HUES6 (cell line): ENCODE data around the gene CCDC33.

Experiments
- H3K27ac ChIP-seq: 2 replicates; pipeline ENCODE4 v1.7.0; 2013; ENCODE audit warnings: low read depth, mild to moderate bottlenecking, low read length, inconsistent platforms
- H3K27me3 ChIP-seq: 2 replicates; pipeline ENCODE4 v1.6.1; 2013; ENCODE audit warnings: low read length; ENCODE audit not compliant: control insufficient read depth, insufficient read depth
- H3K36me3 ChIP-seq: 2 replicates; pipeline ENCODE4 v1.6.1; 2013; ENCODE audit warnings: low read length; ENCODE audit not compliant: control insufficient read depth, insufficient read depth
- H3K4me1 ChIP-seq: 2 replicates; pipeline ENCODE4 v1.6.1; 2013; ENCODE audit warnings: low read length; ENCODE audit not compliant: control insufficient read depth, insufficient read depth
- H3K4me3 ChIP-seq: 2 replicates; pipeline ENCODE4 v1.5.1; 2013; ENCODE audit warnings: low read depth, low read length
- H3K9ac ChIP-seq: one replicate; pipeline ENCODE4 v1.6.1; 2013; ENCODE audit warnings: mild to moderate bottlenecking, low read length
- H3K9me3 ChIP-seq: 2 replicates; pipeline ENCODE4 v1.6.1; 2013; ENCODE audit warnings: low read depth, low read length; ENCODE audit not compliant: control insufficient read depth, insufficient read depth

CCDC33 gene

DNA sequence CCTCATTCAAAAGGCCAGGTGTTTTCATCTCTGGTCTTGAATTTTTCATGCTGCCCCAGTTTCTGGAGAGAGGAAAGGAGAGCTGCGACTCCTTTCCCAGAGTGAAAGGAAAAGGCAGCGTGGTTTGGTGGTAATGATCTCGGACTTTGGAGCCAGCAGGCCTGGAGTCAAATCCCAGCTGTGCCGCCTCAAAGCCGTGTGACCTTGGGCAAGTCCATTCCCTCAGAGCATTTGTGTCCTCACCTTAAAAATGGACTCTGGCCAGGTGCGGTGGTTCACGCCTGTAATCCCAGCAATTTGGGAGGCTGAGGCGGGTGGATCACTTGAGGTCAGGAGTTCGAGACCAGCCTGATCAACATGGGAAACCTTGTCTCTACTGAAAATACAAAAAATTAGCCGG, 4.7 kb upstream of the CCDC33 start:
- H3K27me3 ChIP-seq = peaks cover 31% of the 10 kb centered on the region
- no peak overlapping the region for H3K9ac ChIP-seq
- peaks cover 43% of the 10 kb centered on the region for H3K4me1 ChIP-seq
- H3K36me3 ChIP-seq = no peaks in the 10 kb centered on the region
- no peak overlapping the region for H3K4me3 ChIP-seq
- H3K27ac ChIP-seq = no peak overlapping the region
- no peaks in the 10 kb centered on the region for H3K9me3 ChIP-seq

DNA sequence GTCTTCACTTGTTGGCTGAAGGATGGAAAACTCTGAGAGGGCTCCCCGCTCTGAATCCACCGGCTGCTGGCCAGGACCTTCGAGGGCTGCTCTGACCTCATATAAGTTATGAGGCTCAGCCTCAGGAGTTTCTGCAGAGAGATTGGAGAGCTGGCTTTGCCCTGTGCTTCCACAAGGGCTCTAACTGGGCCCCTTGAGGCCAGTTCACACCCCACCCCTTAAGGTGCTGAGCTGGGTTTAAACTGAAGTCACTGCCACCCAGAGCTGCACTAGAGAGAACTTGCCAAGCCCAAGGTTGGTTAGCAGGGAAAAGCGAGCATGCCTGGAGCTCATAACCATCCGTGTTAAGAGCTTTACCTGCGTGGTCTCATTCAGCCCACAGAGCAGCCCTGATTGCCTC, 2.8 kb upstream of the CCDC33 start:
- H3K4me1 ChIP-seq = peaks cover 33% of the 10 kb centered on the region
- H3K27me3 ChIP-seq = peaks cover 14% of the 10 kb centered on the region
- H3K9me3 ChIP-seq = no peaks in the 10 kb centered on the region
- H3K4me3 ChIP-seq = no peak overlapping the region
- H3K36me3 ChIP-seq = no peaks in the 10 kb centered on the region
- no peak overlapping the region for H3K9ac ChIP-seq
- no peak overlapping the region for H3K27ac ChIP-seq

DNA sequence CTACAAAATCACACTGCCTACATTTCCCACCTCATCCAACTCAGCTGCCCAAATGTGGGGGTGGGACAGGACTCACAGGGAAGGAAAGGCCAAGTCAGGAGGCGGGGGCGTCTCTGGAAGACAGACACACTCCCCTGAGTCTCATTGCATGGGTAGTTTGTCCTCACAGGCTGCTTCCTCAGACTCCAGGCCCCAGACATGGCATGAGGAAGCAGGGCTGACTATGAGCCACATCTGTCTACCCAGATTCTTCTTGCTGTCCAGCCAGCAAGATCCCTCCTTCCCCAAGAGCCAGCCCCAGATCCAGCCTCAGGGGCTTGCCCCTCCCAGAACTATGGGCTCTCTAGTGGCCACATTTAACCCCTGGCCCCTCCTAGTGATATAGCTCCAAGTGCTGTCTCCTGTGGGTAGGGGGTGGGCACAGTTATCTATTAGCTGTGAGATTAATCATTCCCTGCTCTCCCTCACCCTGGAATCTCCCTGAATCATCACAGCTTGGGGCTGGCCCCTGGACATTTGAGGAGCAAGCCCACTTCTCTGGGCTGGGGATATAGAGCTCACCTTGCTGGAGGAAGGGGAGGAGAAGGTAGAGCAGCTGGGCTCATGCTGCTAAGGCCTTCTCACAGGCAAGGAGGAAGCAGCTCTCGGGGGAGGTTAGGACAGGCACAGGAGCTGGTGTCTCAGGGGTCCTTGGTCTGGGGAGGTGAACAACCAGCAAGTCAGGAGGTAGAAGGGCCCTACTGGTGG, 2.1 kb upstream of the CCDC33 start:
- Histone ChIP-seq H3K4me1 (peaks cover 31% of the 10 kb centered on the region; the same call in 1 of the 2 replicates), H3K27me3 (peaks cover 16% of the 10 kb centered on the region; the same call in 1 of the 2 replicates), H3K9ac (no peak overlapping the region), H3K27ac (no peak overlapping the region), H3K4me3 (no peak overlapping the region), H3K36me3 (no peaks in the 10 kb centered on the region), H3K9me3 (no peaks in the 10 kb centered on the region)

DNA sequence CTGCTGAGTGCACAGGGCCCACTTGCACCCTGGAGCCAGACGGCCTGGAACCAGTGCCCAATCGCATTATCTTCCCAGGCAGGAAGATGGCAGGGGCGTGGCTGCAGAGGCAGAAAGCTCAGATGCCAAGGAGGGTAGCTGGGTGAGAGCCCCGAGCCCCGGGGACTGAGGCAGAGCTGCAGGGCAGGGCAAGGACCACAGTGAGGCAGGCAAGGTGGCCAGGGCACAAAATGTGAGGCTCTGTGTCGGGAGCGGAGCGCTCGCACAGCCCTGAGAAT, 1.6 kb upstream of the CCDC33 start:
- Histone ChIP-seq H3K9me3 (no peaks in the 10 kb centered on the region), H3K4me1 (peaks cover 36% of the 10 kb centered on the region; the same call in 1 of the 2 replicates), H3K27ac (no peak overlapping the region), H3K4me3 (no peak overlapping the region), H3K9ac (no peak overlapping the region), H3K27me3 (peaks cover 16% of the 10 kb centered on the region; the same call in 1 of the 2 replicates), H3K36me3 (no peaks in the 10 kb centered on the region)

DNA sequence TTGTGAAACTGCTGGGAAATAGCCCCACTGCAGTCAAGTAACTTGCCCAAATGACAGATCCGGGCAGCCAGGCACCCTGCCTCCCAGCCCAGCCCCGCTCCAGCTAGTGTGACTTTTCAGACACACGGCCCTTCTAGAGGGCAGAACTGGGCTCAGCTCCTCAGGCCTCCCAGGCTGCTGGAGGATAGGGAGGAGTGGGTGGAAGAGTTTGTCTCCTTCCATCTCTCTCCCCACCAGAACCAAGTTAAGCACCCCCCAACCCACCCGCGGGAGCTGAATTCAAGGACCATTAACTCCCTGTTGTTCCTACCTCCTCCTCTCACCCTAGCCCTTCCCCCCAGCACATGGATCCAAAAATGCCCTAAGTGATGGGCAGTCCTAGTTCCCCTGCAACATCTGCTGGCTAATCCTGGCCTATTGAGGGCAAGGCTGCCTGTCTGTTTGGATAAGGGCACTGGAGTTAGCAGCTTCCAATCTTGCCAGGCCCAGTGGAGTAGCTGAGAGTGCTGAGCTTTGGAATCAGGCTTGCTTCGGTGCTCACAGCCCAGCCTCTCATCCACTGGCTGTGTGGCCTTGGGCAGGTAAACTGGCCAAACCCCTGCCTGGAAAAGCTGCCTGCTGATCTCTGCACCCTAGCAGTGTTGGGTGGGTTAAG, 3.1 kb downstream of the CCDC33 start:
- Histone ChIP-seq H3K27me3 (0 out of 2 replicates have a peak, but pooled peaks cover 3% of the 10 kb centered on the region), H3K9ac (no peak overlapping the region)

DNA sequence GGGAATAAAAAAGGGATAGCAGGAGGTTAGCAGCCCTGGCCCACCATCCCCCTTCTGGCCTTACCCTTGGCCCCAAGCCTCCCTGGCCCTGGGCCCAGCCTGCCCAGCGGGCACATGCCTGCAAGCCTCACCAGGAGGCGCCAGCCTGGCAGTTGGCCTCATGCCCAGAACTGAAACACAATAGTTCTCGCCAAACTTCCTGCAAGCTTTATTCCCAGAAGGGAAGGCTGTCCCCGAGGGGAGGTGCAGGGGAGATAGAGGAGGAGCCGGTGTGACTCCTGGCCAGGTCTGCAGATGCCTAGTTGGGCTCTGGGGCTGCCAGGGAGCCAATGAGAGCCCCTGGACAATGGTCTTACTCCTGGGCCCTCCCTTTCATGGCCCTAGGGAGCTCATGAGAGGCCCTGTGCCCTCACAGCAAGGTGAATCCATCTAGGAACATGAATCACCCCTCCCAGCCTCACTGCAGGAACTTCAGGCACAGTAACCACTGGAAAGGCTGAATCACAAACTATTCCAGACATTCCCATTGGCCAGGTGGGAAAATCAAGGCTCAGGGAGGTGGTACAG, 4.0 kb downstream of the CCDC33 start:
- Histone ChIP-seq H3K9ac (no peak overlapping the region), H3K36me3 (no peaks in the 10 kb centered on the region), H3K4me3 (no peak overlapping the region), H3K9me3 (no peaks in the 10 kb centered on the region), H3K27me3 (peaks cover 10% of the 10 kb centered on the region), H3K27ac (no peak overlapping the region), H3K4me1 (peaks cover 48% of the 10 kb centered on the region)

More for the DNA sequence above, 3.1 kb downstream of the CCDC33 start:
- peaks cover 51% of the 10 kb centered on the region; the same call in 1 of the 2 replicates for H3K4me1 ChIP-seq
- no peak overlapping the region for H3K27ac ChIP-seq
- H3K36me3 ChIP-seq = no peaks in the 10 kb centered on the region
- H3K4me3 ChIP-seq = no peak overlapping the region
- no peaks in the 10 kb centered on the region for H3K9me3 ChIP-seq

DNA sequence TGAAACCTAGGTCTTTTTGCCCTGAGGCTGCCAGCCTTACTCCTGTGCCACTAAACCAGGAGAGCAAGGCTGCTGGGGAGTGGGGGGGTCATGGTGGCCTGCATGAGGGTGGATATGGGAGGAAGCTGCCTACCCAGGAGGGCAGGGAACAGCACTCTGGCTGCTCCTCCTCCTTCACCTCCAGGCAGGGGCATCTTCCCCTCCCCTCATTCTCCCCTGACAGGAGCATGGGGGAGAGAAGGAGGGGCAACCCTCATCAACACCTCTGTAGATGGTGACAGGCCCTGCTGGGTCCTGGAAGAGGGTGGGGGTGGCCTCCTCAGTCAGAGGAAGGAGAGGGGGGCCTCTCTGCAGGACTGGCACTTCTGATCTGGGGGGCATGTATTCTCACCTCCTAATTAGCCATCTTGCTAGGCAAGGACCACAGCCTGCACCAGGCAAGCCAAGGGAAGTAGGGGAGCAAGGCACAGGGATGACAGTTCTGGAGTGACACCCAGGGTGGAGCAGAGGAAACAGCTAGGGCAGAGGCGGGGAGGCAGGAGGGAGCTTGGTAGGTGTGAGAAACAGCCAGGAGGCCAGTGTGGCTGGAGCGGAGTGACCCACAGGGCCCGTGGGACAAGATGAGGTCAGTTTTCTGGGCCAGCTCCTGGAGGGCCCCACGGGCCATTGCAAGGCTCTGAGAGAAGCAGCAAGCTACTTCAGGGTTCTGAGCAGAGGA, 4.9 kb downstream of the CCDC33 start:
- H3K27ac ChIP-seq = no peak overlapping the region
- H3K4me1 ChIP-seq = peaks cover 52% of the 10 kb centered on the region
- H3K4me3 ChIP-seq = no peak overlapping the region
- no peaks in the 10 kb centered on the region for H3K36me3 ChIP-seq
- H3K9me3 ChIP-seq = no peaks in the 10 kb centered on the region
- H3K9ac ChIP-seq = no peak overlapping the region
- peaks cover 13% of the 10 kb centered on the region for H3K27me3 ChIP-seq

DNA sequence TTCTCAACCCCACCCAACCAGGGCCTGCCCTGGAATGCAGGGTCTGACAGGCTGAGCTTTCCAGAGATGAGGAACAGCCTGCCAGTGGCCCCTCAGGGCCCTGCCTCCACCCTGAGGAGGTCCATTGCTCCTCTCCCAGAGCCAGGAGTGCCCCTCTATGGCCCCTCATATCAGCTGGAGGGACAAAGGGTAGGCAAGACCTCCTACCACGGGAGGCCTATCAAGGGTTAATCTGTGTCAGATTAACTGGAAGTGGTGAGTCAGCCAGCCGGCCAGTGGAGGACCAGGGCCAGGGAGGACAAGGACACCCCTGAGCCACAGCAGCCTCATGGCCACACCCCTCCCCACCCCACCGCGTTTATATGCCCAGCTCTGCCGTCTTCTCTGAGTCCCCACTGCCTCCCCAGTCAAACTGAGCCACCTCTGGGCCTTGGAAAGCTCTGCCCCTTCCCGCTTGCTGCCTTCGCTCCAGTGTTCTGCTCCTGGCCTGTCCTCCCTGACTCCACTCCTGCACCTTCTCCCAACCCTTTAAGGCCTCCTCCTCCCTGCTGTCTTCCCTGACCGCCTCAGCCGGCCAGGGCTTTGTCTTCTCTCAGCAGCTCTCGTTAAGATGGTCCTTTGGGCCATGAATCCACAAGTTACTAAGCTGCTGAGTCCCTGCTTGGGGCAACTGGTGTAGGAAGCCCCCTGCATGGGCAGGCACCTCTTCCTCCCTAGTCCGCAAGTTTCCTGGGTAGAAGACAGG, 6.5 kb downstream of the CCDC33 start:
- H3K4me3 ChIP-seq = no peak overlapping the region
- H3K27me3 ChIP-seq = peaks cover 13% of the 10 kb centered on the region

DNA sequence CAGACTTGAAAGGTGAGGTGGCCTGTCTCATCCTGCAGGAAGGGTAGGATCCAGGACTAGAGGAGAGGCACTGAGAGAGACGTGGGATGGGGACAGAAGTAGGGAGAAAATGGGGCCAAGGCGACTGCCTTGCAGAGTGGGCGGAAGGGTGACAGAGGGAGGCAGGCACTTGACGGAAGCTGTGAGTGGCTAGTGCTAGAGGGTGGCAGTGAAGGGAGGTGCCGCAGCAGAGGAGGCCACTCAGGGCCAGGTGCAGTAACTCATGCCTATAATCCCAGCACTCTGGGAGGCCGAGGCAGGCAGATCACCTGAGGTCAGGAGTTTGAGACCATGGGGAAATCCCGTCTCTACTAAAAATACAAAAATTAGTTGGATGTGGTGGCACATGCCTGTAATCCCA, 7.3 kb downstream of the CCDC33 start:
- Histone ChIP-seq H3K36me3 (no peaks in the 10 kb centered on the region), H3K27ac (no peak overlapping the region), H3K4me1 (peaks cover 52% of the 10 kb centered on the region), H3K9me3 (no peaks in the 10 kb centered on the region), H3K27me3 (peaks cover 13% of the 10 kb centered on the region), H3K9ac (no peak overlapping the region), H3K4me3 (no peak overlapping the region)

More for the DNA sequence above, 6.5 kb downstream of the CCDC33 start:
- no peak overlapping the region for H3K27ac ChIP-seq
- H3K9me3 ChIP-seq = no peaks in the 10 kb centered on the region
- H3K9ac ChIP-seq = no peak overlapping the region
- H3K4me1 ChIP-seq = peaks cover 52% of the 10 kb centered on the region
- no peaks in the 10 kb centered on the region for H3K36me3 ChIP-seq

DNA sequence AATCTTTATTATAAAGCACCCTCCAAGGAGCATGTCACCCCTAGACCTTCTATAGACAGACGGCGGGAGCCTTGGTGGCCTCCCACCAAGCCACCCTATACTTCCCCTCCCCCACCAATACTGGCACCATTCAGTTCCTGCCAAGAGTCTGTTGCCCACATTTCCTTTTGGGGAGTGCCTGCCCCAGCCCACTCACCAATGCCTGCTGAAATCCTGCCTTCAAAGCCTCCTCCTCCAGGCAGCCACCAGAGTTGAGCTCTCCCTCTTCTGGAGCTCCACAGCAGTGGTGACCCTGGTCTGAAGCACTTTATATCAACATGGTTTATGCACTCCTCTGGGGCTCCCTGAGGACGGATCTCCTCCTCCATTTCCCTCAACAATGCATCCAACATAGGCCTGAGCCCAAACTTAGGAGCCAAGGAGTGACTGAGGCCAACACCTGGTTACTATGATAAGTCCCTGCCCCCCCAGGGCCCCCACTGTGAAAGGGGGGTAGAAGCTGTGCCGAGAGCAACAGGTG, 8.8 kb downstream of the CCDC33 start:
- peaks cover 10% of the 10 kb centered on the region for H3K27me3 ChIP-seq
- H3K9ac ChIP-seq = no peak overlapping the region
- H3K27ac ChIP-seq = no peak overlapping the region
- peak overlapping the region; percentile 51 for H3K4me3 ChIP-seq
- H3K9me3 ChIP-seq = no peaks in the 10 kb centered on the region
- H3K4me1 ChIP-seq = peaks cover 39% of the 10 kb centered on the region
- no peaks in the 10 kb centered on the region for H3K36me3 ChIP-seq
